Liver (tissue), 9 donors: ENCODE results near the gene TPST2. TPM values are rescaled to one million over a fixed set of nuclear protein-coding genes. Genes with fewer than 3 reads are reported as not detected.
A peak's percentile ranks its signal among the peaks of the same experiment; 100 is the strongest.

Source experiments
- DNase-seq: peaks from one replicate; pipeline ENCODE4 v3.0.0-alpha.2; 2017; ENCODE audit warnings: low spot score
- H3K27ac ChIP-seq, 2 donors: one replicate each; pipeline ENCODE4 v1.7.0; 2013; ENCODE audit warnings: inconsistent platforms in 2 of 2, low read length in 2 of 2, control low read depth in 1 of 2, low read depth in 1 of 2, mild to moderate bottlenecking in 1 of 2
- H3K27me3 ChIP-seq, 4 donors: one replicate each; pipeline versions ENCODE4 v1.6.1 to v1.7.0; 2013; ENCODE audit warnings: low read length in 3 of 4, inconsistent platforms in 1 of 4, mild to moderate bottlenecking in 1 of 4, moderate library complexity in 1 of 4; ENCODE audit not compliant: control insufficient read depth in 4 of 4, insufficient read depth in 4 of 4
- H3K36me3 ChIP-seq, 4 donors: one replicate each; pipeline versions ENCODE4 v1.6.1 to v1.7.0; 2013; ENCODE audit warnings: low read length in 3 of 4, mild to moderate bottlenecking in 3 of 4, low read depth in 1 of 4, moderate library complexity in 1 of 4; ENCODE audit not compliant: control insufficient read depth in 4 of 4, insufficient read depth in 3 of 4
- H3K4me1 ChIP-seq, 4 donors: one replicate each; pipeline versions ENCODE4 v1.6.1 to v1.7.0; 2013; ENCODE audit warnings: low read length in 3 of 4, mild to moderate bottlenecking in 3 of 4, moderate library complexity in 1 of 4; ENCODE audit not compliant: control insufficient read depth in 4 of 4, insufficient read depth in 4 of 4
- H3K4me3 ChIP-seq, 3 donors: one replicate each; pipeline versions ENCODE4 v1.6.1 to v1.7.0; 2013; ENCODE audit warnings: low read length in 3 of 3, control low read depth in 1 of 3, low read depth in 1 of 3, mild to moderate bottlenecking in 1 of 3
- H3K9ac ChIP-seq, 2 donors: one replicate each; pipeline ENCODE4 v1.7.0; 2013; ENCODE audit warnings: low read length in 2 of 2, mild to moderate bottlenecking in 2 of 2, moderate library complexity in 2 of 2, control low read depth in 1 of 2, low read depth in 1 of 2
- H3K9me3 ChIP-seq, 4 donors: one replicate each; pipeline versions ENCODE4 v1.6.1 to v1.7.0; 2013; ENCODE audit warnings: low read length in 3 of 4; ENCODE audit not compliant: control insufficient read depth in 4 of 4
- EGR1 ChIP-seq, 2 donors: IDR thresholded peaks; 2 replicates each; pipeline ENCODE4 v1.6.1; 2016 to 2018; ENCODE audit warnings: antibody characterized with exemption in 2 of 2, low read depth in 2 of 2
- FOXA1 ChIP-seq: IDR thresholded peaks from 2 replicates; pipeline ENCODE4 v1.6.1; 2016; ENCODE audit warnings: antibody characterized with exemption
- FOXA2 ChIP-seq: IDR thresholded peaks from 2 replicates; pipeline ENCODE4 v1.6.1; 2016; ENCODE audit warnings: antibody characterized with exemption
- GABPA ChIP-seq, 2 donors: IDR thresholded peaks in 1 of 2; conservative IDR thresholded peaks in 1 of 2; 2 replicates each; pipeline ENCODE4 v1.6.1; 2016; ENCODE audit warnings: antibody characterized with exemption in 2 of 2, mild to moderate bottlenecking in 1 of 2, moderate library complexity in 1 of 2
- HNF4A ChIP-seq, 2 donors: conservative IDR thresholded peaks; 2 replicates each; pipeline ENCODE4 v1.6.1; 2016; ENCODE audit warnings: antibody characterized with exemption in 2 of 2, mild to moderate bottlenecking in 2 of 2
- HNF4G ChIP-seq: IDR thresholded peaks from 2 replicates; pipeline ENCODE4 v1.6.1; 2016; ENCODE audit warnings: antibody characterized with exemption
- JUND ChIP-seq, 2 donors: IDR thresholded peaks; 2 replicates each; pipeline ENCODE4 v1.6.1; 2016; ENCODE audit warnings: antibody characterized with exemption in 2 of 2
- NR2F2 ChIP-seq: IDR thresholded peaks from 2 replicates; pipeline ENCODE4 v1.6.1; 2016; ENCODE audit warnings: antibody characterized with exemption
- RAD21 ChIP-seq, 2 donors: IDR thresholded peaks; 2 replicates each; pipeline ENCODE4 v1.6.1; 2016; ENCODE audit warnings: antibody characterized with exemption in 2 of 2, mild to moderate bottlenecking in 2 of 2
- REST ChIP-seq: IDR thresholded peaks from 2 replicates; pipeline ENCODE4 v1.6.1; 2016; ENCODE audit warnings: antibody characterized with exemption, mild to moderate bottlenecking
- RXRA ChIP-seq, 2 donors: IDR thresholded peaks; 2 replicates each; pipeline ENCODE4 v1.6.1; 2017 to 2018; ENCODE audit warnings: antibody characterized with exemption in 2 of 2, mild to moderate bottlenecking in 1 of 2
- SP1 ChIP-seq: IDR thresholded peaks from 2 replicates; pipeline ENCODE4 v1.6.1; 2018; ENCODE audit warnings: antibody characterized with exemption, mild to moderate bottlenecking
- TAF1 ChIP-seq: conservative IDR thresholded peaks from 2 replicates; pipeline ENCODE4 v1.6.1; 2016; ENCODE audit warnings: antibody characterized with exemption, mild to moderate bottlenecking
- YY1 ChIP-seq: IDR thresholded peaks from 2 replicates; pipeline ENCODE4 v1.6.1; 2016; ENCODE audit warnings: antibody characterized with exemption, mild to moderate bottlenecking
- ZBTB33 ChIP-seq: IDR thresholded peaks from 2 replicates; pipeline ENCODE4 v1.6.1; 2016; ENCODE audit warnings: antibody characterized with exemption
- WGBS: extraction: QIAGEN DNeasy Blood & Tissue Kit; methylation state at CpG from one replicate; pipeline ENCODE4 v1.1.7; 2013; 5-methylcytosine and 5-hydroxymethylcytosine counted together
- polyA plus RNA-seq, 2 donors: library from polyadenylated mRNA; stranded (reverse) in 1 of 2; unstranded in 1 of 2; fragments of 200-250 nt in 1 of 2; fragments of >200 nt in 1 of 2; fragmentation: Nextera tagmentation in 1 of 2; extraction: Ambion mirVana in 1 of 2; gene quantifications; one replicate each; pipeline versions ENCODE4 v1.2.1 to v1.2.3, GENCODE V29; 2013 to 2015
- total RNA-seq, 2 donors: library from RNA; depleted of rRNA; stranded (reverse); fragments of >200 nt; gene quantifications; one replicate each; pipeline ENCODE4 v1.2.3, GENCODE V29; 2014
- TF ChIP-seq, protein P1 (sequence below): IDR thresholded peaks from 2 replicates; pipeline ENCODE4 v1.6.1; 2016; ENCODE audit warnings: antibody characterized with exemption
- TF ChIP-seq, protein P2 (sequence below): IDR thresholded peaks from 2 replicates; pipeline ENCODE4 v1.6.1; 2016; ENCODE audit warnings: antibody characterized with exemption
- TF ChIP-seq, protein P3 (sequence below): fragments of 150-350 bp; IDR thresholded peaks from 2 replicates; pipeline ENCODE4 v1.5.1; 2017; ENCODE audit warnings: improper control_type of control experiment, low read depth, low read length; ENCODE audit not compliant: missing input control
- donor health status: healthy.
- donor health status: healthy.
- donor health status: healthy.
- donor health status: healthy.
- donor health status: healthy.

TPST2 gene
- total and polyA plus RNA-seq, 4 donors = 33.3 to 109 (median 69.7) TPM

DNA sequence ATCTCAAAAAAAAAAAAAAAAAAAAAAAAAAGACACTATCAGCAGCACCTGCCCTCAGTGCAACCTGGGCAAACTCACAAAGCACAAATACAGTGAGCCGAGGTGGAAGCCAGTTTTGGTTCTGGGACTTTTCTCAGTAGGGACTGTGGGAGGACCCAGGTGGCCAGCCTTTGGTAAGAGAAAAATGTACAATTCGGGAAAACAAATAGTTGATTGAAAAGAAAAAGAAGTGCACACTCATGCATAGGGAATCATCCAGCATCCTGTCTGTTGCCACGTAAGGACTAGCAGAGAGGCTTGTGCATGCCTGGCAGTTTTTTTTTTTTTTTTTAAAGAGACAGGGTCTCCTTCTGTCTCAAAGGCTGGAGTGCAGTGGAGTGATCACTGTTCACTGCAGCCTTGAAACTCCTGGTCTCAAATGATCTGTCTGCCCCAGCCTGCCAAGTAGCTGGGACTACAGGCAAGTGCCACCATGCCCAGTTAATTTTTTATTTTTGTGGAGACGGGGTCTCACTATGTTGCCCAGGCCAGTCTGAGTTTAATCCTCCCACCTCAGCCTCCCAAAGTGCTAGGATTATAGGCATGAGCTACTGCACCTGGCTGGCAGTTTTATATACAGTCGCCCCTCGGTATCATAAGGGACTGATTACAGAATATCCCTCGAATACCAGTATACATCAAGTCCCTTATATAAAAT, 36.7 kb downstream of the TPST2 start:
- Histone ChIP-seq H3K4me3 (peak overlapping the region in 1 of 3 donors; percentile 11), H3K9ac (peak overlapping the region in 1 of 2 donors; percentile 44), H3K27me3 (no peaks in the 10 kb centered on the region), H3K27ac (peak overlapping the region; percentile 58 to 67), H3K36me3 (peaks cover 0 to 4% (median 0%) of the 10 kb centered on the region in 4 donors), H3K4me1 (peaks cover 29 to 87% (median 71%) of the 10 kb centered on the region in 4 donors), H3K9me3 (no peaks in the 10 kb centered on the region)
- DNase-seq = no peak
- 49% methylated on average over 7 of the region's 7 CpGs for WGBS
- TF ChIP-seq GABPA (IDR thresholded peaks at IDR 0.05 in 1 of 2, conservative IDR thresholded peaks at IDR 0.05 in 1 of 2) = no peak
- TF ChIP-seq REST = peak; percentile 11
- TF ChIP-seq FOXA2 = no peak
- TF ChIP-seq TAF1 = peak; percentile 61
- TF ChIP-seq, protein P1, sequence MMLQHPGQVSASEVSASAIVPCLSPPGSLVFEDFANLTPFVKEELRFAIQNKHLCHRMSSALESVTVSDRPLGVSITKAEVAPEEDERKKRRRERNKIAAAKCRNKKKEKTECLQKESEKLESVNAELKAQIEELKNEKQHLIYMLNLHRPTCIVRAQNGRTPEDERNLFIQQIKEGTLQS = no peak
- no peak for TF ChIP-seq JUND (IDR thresholded peaks at IDR 0.05)
- peak; percentile 21 for TF ChIP-seq ZBTB33
- TF ChIP-seq FOXA1 = no peak
- TF ChIP-seq, protein P2, sequence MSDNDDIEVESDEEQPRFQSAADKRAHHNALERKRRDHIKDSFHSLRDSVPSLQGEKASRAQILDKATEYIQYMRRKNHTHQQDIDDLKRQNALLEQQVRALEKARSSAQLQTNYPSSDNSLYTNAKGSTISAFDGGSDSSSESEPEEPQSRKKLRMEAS = peak; percentile 49
- no peak for TF ChIP-seq NR2F2
- peak in 1 of 2 donors; percentile 3 for TF ChIP-seq RAD21 (IDR thresholded peaks at IDR 0.05)
- TF ChIP-seq YY1 = peak; percentile 13
- peak; percentile 32 for TF ChIP-seq SP1
- no peak for TF ChIP-seq HNF4G
- peak; percentile 16 to 58 for TF ChIP-seq RXRA (IDR thresholded peaks at IDR 0.05)
- TF ChIP-seq, protein P3, sequence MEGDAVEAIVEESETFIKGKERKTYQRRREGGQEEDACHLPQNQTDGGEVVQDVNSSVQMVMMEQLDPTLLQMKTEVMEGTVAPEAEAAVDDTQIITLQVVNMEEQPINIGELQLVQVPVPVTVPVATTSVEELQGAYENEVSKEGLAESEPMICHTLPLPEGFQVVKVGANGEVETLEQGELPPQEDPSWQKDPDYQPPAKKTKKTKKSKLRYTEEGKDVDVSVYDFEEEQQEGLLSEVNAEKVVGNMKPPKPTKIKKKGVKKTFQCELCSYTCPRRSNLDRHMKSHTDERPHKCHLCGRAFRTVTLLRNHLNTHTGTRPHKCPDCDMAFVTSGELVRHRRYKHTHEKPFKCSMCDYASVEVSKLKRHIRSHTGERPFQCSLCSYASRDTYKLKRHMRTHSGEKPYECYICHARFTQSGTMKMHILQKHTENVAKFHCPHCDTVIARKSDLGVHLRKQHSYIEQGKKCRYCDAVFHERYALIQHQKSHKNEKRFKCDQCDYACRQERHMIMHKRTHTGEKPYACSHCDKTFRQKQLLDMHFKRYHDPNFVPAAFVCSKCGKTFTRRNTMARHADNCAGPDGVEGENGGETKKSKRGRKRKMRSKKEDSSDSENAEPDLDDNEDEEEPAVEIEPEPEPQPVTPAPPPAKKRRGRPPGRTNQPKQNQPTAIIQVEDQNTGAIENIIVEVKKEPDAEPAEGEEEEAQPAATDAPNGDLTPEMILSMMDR = no peak
- TF ChIP-seq EGR1 (IDR thresholded peaks at IDR 0.05; ENCODE audit: low read depth in 2 of 2) = no peak
- peak; percentile 22 to 55 for TF ChIP-seq HNF4A (conservative IDR thresholded peaks at IDR 0.05)
